ENCODE data around the gene TMEM161B. TPM values are rescaled to one million over a fixed set of nuclear protein-coding genes. Genes with fewer than 3 reads are reported as not detected.
"Not testable (repeated sequence)": the region's sequence is repeated elsewhere in the genome, so short reads cannot be mapped to it uniquely, and the experiment has no call there.

TMEM161B gene
- total RNA-seq, 1 donor from 2014 or later = 7.3 TPM

DNA sequence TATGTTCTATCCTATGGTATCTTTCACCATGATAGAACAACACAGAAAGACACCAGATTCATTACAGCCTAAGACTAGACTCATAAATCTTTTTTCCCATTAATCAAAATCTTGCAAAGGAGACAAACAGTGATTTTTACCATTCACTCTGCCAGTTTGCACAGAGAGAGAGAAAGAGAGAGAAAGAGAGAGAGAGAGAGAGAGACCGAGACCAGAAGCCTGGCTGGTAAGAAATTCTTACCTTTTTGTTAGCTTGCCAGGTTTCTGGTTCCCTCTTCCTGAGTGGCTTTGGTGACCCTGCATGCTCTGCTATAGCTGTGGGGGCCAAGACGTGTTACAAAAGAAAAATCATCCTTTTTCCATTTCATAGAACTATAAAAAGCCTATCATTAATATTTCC lies 18.6 kb downstream of the TMEM161B start:
- no peak for ATAC-seq
- no peak for DNase-seq (ENCODE audit: low spot score)

DNA sequence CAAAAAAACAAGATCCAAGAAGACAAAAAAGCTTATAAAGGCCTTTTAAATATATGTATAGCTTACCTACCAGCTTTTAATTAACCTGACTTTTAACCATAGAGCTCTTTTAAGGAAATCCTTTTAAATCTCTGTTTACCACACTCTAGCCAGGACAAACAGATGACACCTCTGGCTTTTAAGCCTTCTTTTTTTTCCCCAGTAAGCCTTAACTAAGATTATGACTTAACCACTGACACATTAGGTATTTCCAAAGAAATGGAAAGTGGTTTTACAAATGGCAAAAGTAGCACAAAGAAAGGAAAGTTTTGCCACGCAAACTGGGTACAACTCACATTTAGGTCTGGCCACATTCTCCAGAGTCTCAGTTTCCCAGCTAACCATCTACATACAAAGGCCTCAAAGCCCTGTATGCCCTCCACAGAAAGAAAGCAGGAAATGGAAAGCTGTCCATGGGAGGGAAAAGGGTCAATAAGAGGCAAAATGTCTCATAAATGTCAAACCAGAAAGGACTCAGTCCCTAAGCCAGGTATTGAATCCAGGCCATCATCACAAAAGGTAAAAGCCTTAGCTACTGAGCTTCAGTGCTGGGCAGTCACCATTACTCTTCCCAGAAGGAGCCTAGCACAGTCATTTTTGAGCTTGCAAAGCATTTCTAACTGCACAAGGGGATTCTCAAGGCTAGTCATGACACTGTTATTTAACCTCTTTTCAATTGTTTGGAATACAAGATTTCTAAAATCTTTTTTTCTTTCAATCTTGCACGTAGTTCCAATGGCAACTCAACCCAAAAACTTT lies 19.7 kb downstream of the TMEM161B start:
- DNase-seq (ENCODE audit: low spot score) = no peak

DNA sequence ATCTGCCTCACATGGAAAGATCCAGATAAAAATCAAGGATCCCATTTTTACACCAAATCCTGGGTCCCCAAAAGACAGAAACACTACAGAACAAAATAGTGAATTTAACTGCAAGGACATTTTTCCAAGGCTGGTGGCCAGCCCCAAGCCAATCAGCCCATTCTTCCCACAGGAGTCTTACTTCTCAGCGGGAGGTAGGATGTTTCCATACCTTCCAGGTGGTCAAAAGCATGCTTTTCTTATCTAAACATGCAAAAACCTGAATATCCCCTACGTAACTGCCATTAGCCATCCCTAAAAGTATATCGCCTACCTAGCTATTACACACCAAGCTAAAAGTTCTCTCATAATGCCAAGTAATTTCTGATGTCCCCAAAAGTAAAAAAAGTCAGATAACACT lies 20.6 kb downstream of the TMEM161B start:
- DNase-seq (ENCODE audit: low spot score) (no peak), ATAC-seq (no peak)

More for the DNA sequence above, 19.7 kb downstream of the TMEM161B start:
- ATAC-seq = no peak

- DNase-seq (ENCODE audit: low spot score) = no peak
- ATAC-seq = peak; percentile 84
Measured at GRCh38 chr5:88245893-88246244, 22.8 kb downstream of the TMEM161B start.

DNA sequence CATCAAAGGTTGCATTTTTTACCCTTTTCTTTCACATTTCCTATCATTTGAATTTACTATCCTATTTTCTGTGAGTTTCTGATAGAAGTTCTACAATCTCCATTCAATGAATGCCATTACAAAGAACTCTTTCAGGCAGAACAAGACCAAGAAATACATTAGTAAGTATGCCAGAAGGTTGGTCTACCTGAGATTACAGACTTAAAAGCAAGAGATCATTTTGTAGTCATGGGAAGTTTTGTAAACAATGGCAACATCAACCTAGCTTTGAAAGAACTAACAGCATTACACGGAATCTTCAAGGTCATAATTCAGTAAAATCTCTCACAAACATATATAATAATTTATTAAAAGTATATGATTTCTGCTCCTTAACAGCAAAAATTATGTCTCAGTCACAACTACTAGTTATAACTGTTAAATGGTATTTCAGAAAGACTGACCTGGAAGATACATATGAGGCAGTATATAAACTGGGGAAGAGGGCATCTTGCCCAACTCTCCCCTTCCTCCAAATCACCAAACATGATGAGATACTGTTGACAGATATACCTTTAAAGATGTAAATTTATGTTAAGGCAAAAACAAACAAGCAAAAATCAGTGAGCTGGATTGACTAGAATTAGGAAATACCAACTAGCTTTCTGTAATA lies 23.3 kb downstream of the TMEM161B start:
- DNase-seq (ENCODE audit: low spot score) (no peak), ATAC-seq (peak; percentile 22)

DNA sequence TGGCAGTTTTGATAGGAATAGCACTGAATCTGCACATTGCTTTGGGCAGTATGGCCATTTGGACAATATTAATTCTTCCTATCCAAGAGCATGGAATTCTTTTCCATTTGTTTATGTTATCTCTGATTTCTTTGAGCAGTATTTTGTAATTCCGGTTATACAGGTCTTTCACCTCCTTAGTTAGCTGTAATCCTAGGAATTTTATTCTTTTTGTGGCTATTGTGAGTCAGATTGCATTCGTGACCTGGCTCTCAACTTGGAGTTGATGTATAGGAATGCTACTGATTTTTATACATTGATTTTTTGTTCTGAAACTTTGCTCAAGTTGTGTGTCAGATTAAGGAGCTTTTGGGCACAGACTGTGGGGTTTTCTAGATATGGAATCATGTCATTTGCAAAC lies 24.0 kb downstream of the TMEM161B start:
- no peak for ATAC-seq
- no peak for DNase-seq (ENCODE audit: low spot score)

GRCh38 chr5:88243493-88243892 lies 25.2 kb downstream of the TMEM161B start:
- DNase-seq (ENCODE audit: low spot score); ATAC-seq: not testable (repeated sequence)

DNA sequence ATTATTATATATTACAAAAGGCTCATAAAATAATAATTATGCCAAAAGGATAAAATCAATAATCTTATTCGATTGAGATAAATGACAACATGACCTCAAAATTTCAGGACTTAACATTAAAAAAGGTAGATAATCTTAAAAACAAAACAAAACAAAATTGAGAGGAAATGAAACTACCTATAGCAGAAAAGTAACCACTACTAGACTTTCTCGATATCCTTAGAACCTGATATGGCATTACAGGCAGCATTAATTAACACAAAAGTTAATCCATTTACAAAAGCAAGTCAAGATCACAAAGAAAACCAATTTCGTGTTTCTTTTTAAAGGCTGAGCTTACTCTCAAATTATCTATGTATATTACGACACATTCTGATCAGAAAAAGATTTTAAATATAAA lies 29.9 kb downstream of the TMEM161B start:
- DNase-seq (ENCODE audit: low spot score) (no peak), ATAC-seq (no peak)

GRCh38 chr5:88236866-88237642 lies 31.6 kb downstream of the TMEM161B start:
- no peak for DNase-seq (ENCODE audit: low spot score)
- no peak for ATAC-seq

GRCh38 chr5:88235828-88236227 lies 32.8 kb downstream of the TMEM161B start:
- no peak for ATAC-seq
- DNase-seq (ENCODE audit: low spot score) = no peak

DNA sequence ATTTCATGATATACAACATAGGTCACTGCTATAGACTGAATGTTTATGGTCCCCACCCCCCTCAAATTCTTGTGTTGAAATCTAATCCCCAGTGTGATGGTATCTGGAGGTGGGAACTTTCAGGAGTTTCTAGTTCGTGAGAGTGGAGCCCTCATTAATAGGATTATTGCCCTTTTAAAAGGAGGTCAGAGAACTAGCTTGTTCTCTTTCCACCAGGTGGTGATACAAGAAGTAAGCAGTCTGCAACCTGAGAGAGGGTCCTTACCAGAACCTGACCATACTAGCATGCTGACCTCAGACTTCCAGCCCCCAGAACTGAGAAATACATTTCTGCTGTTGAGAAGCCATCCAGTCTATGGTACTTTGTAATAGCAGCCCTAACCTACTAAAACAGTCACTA lies 33.3 kb downstream of the TMEM161B start:
- DNase-seq (ENCODE audit: low spot score) (no peak), ATAC-seq (no peak)

DNA sequence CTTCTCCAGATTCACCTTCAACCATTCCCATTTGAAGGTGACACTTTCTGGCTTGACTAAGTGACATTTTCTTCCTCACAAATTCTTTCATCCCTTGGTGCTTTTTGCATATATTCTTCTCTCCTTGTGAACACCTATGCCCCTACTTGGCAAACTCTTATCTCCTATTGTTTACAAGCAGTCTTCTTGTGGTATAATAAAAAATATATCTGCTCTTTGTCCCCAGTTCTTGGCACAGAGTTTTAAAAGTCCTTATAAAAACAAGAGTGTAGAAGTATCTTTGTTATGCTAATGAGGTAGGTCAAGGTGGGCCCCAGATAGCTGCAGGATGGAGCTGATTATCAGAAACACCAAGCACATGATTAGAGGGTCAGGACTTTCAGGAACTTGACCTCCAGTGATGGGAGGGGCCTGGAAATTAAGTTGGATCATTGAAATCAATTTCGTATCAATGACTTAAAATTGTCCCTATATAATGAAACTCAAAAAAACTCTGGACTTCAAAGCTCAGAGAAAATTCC lies 38.0 kb downstream of the TMEM161B start:
- DNase-seq (ENCODE audit: low spot score) (no peak), ATAC-seq (no peak)

- ATAC-seq (no peak), DNase-seq (ENCODE audit: low spot score) (no peak)
Measured at GRCh38 chr5:88226881-88227450, 41.7 kb downstream of the TMEM161B start.

DNA sequence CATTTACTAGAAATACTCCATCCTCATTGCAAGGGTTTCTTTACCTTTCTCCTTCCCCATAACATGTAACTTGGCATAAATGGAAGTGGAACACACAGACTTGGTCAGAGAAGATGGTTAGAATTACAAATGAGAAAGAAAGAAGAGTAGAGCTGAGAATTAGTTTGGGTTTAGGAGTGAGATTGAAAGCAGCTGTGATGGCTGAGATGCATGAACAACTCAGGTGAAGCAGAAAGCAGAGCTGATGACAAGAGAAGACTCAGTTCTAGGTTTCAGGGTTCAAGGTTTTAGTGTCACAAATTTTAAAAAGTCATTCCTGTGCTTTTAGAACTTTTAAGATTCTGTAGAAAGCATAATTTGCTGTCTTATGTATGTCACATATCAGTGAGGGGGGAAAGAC lies 54.0 kb downstream of the TMEM161B start:
- ATAC-seq (no peak), DNase-seq (ENCODE audit: low spot score) (no peak)

- ATAC-seq = peak; percentile 79
- no peak for DNase-seq (ENCODE audit: low spot score)
Measured at GRCh38 chr5:88207575-88207974, 61.1 kb downstream of the TMEM161B start.

GRCh38 chr5:88203981-88204750 lies 64.5 kb downstream of the TMEM161B start:
- ATAC-seq (no peak), DNase-seq (ENCODE audit: low spot score) (no peak)

- no peak for DNase-seq (ENCODE audit: low spot score)
- ATAC-seq = no peak
Measured at GRCh38 chr5:88195636-88196035, 73.0 kb downstream of the TMEM161B start.

GRCh38 chr5:88193896-88194295 lies 74.7 kb downstream of the TMEM161B start:
- DNase-seq (ENCODE audit: low spot score) = no peak
- ATAC-seq = no peak

DNA sequence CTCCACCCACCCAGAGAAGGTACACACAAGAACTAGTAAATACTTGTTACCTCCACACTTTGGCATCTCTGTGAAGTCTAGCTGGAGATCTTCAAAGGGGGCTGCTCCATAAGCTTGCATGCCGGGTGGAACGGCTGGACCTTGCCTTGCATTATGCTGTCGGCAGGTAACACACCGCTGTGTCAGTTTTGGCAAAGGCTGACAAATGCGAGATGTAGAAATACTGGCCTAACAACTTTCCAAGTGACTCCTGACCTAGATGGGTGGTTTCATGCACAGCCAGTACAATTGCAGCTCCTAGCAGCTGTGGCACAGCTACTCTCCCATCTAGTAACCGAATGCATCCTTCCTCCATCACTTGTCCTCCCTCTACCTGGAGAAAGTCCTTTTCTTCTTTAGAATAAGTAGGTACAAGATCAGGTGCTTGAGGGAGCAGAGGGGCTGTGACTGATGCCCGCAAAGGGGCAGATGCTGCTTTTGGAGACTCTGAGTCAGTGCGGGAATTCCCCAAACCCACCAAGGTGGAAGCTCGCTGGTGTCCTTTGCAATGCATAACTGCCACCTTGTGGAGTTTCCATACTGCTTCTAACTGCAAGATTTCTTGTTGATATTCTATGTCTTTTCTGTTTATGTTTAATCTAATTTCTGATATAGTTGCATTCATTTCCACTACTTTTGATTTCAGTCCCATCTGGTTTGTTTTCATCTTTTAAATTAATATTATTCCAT lies 78.4 kb downstream of the TMEM161B start:
- ATAC-seq (no peak), DNase-seq (ENCODE audit: low spot score) (peak; percentile 73)

DNA sequence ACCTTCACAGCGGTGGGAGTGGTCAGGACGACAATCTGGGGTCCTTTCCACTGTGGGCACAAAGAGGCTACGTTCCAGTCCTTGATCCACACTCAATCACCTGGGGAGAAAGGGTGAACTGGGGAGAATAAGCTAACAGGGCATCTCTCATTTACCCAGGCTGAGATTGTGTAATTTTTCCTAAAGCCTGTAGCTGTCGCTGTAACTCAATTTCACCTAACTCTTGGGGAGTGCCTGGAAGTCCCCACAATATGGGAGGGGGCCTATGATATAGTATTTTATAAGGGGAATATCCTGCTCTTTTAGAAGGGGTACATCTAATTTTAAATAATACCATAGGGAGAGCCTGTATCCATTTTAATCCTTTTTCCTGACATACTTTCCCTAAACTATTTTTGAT lies 79.2 kb downstream of the TMEM161B start:
- DNase-seq (ENCODE audit: low spot score) = peak; percentile 37
- ATAC-seq = not testable (repeated sequence)

Data from left lobe of liver (tissue), 2 donors.